ENCODE results near the gene A4GNT.
"Not testable (repeated sequence)": the region's sequence is repeated elsewhere in the genome, so short reads cannot be mapped to it uniquely, and the experiment has no call there.

The A4GNT gene

DNA sequence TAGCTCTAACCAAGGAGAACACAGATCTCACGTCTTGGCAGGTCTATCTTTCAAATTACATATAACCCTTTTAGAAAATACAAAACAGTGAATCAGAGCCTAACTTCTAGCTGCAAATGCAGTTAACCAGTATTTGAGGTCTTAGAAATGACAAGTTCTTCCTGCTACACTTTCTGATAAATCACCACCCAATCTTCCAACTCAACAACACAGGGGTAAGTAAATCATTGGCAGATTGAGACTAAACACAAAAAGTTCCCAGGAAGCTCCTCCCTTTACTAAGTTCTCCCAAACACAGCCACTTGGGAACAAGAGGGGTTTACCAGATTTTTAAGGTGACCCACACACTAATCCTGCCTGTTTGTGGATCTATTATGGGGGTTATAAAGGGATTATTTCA lies at the start of gene A4GNT:
Gene A4GNT, minus strand, starts transcription at position 152 of the 400 bp plus-strand sequence. CDS start 1,134 bp downstream, outside the sequence.
- DNase-seq (ENCODE audit: low read depth in 2 of 2), result no peak

- DNase-seq (ENCODE audit: low read depth in 2 of 2), result no peak
Measured at GRCh38 chr3:138180375-138181029, 48.3 kb upstream of the A4GNT start.

DNA sequence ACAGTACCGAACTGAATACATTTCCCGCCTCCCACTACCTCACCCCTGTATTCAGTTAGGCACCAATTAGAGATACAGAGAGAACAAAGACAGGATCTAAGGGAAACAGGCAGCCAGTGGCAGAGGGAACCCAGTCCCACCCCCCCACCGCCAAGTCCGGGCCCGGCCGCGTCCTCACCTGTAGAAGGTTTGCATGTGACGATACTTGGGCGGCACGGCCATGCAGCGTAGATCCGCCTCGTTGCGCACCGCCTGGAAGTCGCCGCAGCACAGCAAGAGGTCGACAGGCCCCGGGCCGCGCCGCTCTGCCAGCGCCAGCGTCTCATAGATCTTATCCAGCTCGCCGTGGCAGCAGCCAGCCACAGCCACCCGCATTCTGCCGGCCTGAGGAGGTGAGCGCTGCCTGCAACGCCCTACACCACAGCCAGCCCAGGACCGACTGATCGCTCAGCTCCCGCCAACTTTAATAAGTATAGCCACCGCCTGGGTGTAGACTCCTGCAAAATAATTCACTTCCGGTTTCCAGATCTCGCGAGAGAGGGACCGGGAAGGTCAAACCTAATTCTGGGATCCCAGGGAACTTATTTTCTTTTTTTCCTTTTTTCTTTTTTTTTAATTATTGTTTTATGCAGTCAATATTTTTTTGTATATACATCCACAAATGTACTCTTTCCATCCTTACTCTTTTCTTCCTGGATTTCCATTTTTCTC lies 42.4 kb upstream of the A4GNT start, which contains the start of gene DBR1:
Gene DBR1, minus strand, starts transcription at position 501 of the 711 bp plus-strand sequence. Its CDS starts 126 bp downstream, at position 375.
- DNase-seq (ENCODE audit: low read depth in 2 of 2), result peak; percentile 57 to 67

DNA sequence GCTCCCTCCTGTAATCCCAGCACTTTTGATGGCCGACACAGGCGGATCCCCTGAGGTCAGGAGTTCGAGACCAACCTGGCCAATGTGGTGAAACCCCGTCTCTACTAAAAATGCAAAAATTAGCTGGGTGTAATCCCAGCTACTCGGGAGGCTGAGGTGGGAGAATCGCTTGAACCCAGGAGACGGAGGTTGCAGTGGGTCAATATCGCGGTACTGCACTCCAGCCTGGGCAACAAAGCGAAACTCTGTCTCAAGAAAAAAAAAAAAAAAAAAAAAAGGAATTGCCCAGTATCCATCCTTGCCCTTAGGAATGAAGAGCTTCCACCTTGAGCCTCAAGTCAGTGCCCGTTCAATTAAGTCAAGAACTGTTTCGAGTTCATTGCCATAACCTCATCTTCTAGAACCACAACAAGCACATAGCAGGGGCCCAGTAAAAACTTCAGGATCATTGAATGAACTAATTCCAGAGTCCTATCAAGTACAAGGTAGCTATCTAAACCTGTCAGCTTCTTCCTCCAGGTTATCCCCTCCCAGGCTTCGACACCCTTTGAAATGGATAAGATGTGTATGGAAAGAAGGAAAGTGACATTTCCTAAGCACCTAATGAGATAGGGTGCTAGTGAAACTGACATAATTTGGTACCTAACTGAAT lies 41.7 kb upstream of the A4GNT start:
- no peak for DNase-seq (ENCODE audit: low read depth in 2 of 2)

- DNase-seq (ENCODE audit: low read depth in 2 of 2), result no peak
Measured at GRCh38 chr3:138172625-138173024, 40.4 kb upstream of the A4GNT start.

DNA sequence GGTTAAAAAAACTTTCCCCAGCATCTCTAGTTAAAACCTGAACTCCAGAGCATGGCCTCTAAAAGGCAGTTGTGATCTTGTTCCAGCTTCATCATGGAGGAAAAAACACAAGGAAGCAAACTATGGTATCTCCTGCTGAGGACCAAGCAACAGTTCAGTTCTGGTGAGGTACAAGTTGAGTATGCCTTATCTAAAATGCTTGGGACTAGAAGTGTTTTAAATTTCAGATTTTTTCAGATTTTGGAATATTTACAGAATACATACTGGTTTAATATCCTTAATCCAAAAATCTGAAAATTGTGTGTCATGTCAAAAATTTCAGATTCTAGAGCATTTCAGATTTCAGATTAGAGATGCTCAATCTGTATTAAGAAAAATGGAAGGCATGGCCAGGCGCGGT lies 32.9 kb upstream of the A4GNT start:
- DNase-seq (ENCODE audit: low read depth in 2 of 2), result no peak

DNA sequence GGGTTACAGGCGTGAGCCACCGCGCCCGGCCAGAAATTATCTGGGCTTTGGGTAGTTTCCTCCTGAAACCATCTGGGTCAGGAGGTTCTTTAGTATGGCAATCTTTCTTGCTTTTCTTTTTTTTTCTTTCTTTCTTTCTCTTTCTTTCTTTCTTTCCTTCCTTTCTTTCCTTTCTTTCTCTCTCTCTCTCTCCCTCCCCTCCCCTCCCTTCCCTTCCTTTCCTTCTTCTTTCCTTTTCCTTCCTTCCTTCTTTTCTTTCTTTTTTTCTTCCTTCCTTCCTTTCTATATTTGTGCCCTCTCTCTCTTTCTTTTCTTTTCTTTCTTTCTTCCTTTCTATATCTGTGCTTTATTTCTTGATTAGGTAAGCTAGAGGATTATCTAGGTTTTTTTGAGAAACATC lies 25.6 kb upstream of the A4GNT start:
- DNase-seq (ENCODE audit: low read depth in 2 of 2), result no peak

DNA sequence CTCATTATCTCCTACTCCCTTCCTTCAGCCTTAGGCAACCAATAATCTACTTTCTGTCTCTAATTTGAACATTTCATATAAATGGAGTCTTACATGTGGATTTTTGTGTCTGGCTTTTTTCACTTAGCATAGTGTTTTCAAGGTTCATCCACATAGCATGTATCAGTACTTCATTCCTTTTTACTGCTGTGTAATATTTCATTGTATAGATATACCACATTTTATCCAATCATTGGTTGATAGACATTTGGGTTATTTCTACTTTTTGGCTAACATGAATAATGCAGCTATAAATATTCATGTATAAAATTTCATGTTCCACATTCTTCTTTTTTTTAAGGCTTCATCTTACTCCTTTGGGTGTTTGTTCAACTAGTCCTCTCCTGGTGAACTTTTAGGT lies 22.3 kb upstream of the A4GNT start:
- no peak for DNase-seq (ENCODE audit: low read depth in 2 of 2)

DNA sequence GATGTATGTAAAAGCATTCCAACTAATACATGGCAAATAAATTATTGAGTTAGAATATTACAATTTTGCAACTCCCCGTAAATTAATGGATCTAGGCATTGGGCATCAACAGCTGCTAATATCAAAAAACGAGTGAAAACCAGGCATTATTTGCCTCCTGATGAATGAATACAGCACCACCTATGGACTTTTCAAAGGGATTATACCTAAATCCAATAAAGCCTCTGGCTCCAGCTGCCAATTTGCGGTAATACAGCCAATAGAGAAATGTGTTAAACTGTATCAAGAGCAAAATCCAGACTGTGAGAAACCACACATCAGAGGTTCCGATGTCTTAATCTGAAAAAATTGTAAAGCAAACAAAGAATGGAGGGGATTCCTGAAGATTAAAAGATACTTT lies 16.3 kb upstream of the A4GNT start:
- no peak for DNase-seq (ENCODE audit: low read depth in 2 of 2)

DNA sequence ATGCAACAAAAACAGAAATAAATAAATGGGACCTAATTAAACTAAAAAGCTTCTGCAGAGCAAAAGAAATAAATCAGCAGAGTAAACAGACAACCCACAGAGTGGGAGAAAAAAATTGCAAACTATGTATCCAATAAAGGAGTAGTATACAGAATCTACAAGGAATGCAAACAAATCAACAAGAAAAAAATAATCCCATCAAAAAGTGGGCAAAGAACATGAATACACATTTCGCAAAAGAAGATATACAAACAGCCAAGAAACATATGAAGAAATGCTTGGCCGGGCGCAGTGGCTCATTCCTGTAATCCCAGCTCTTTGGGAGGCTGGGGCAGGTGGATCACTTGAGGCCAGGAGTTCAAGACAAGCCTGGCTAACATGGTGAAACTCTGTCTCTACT lies 10.0 kb upstream of the A4GNT start:
- DNase-seq (ENCODE audit: low read depth in 2 of 2), result not testable (repeated sequence)

DNA sequence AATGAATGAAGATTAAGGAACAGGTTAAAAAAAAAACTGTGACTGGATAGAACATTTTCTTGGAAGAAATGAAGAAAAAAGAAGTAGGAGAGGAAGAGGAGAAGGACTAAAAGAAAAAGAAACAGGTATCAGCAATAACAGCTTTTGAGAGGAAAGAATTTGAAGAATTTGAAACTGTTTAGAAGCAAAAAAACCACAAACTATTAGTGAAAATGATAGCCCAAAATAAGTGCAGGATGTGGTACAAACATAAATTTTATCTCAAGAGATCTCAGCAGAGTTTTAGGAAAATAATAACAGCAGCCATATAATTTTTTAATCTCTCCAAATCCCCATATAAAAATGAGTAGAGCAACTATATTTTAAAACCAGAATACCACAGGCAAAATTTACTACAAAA lies 8.8 kb upstream of the A4GNT start:
- DNase-seq (ENCODE audit: low read depth in 2 of 2), result no peak

- no peak for DNase-seq (ENCODE audit: low read depth in 2 of 2)
Measured at GRCh38 chr3:138139691-138140090, 7.5 kb upstream of the A4GNT start.

DNA sequence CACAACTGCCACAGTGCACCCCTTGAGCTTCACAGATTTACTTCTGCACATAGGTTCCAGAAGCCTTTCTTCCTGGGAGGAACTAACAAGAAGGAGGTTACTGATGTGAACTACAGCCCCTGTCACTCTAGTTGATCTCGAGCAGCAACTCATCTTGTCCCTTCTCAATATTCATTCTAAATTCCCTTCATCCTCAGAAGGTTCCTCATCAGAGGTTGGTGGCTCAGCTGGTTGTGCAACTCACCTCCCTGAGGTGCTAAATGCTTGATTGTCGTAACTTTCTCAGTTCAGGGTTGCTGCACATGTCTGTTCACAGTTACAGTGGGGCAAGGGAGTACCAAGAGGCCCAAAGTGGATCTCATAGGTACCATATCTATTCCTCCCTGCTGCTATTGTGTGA lies 5.7 kb upstream of the A4GNT start:
- DNase-seq (ENCODE audit: low read depth in 2 of 2), result no peak

DNA sequence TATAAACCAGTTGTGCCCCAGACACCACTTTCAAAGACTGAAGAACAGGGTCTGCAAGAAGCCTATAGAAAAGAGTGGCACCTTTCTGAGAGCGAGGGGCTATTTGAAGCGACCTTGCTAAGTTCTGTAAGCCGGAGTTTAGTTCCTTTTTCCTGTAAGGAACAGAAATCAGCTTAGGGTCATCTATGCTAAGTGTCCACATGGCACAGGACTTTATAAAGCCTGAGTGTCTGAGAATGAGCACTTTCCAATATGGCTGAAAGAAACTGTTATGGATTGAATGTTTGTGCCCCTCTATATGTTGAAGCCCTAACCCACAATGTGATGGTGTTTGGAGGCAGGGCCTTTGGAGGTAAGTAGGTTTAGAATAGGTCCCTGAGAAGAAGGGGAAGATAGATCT lies 4.0 kb upstream of the A4GNT start:
- no peak for DNase-seq (ENCODE audit: low read depth in 2 of 2)

GRCh38 chr3:138135833-138136194 lies 3.6 kb upstream of the A4GNT start:
- DNase-seq (ENCODE audit: low read depth in 2 of 2), result no peak

DNA sequence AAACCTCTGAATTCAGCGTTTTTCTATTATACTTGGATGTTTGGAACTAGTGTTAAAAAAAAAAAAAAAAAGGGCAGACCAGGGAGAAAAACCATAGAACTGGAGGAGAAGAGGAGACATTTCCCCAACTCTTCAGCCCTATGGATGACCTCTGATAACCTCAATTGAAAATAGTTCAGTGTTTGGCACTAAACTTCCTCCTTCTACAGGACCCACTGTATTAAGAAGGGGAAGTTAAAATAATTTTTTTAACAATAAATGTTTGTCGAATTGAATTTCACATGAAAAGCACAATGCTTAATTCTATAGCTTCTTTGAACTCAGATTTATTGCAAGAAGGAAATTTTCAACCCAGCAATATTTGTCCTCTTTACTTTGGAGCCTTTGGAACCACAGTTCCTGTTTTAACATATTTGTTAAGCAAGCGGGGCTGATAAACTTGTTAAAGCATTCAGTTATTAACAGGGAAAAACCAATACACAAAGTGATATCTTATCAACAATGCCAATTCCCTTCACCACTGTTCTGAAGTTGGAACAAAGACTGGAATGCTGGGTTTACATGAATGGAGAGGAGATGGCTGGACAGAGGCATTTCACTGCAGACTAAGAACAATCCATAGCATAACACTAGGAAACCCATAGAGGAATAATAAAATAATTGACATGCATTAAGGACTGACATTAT lies 3.1 kb upstream of the A4GNT start:
- DNase-seq (ENCODE audit: low read depth in 2 of 2), result no peak

DNA sequence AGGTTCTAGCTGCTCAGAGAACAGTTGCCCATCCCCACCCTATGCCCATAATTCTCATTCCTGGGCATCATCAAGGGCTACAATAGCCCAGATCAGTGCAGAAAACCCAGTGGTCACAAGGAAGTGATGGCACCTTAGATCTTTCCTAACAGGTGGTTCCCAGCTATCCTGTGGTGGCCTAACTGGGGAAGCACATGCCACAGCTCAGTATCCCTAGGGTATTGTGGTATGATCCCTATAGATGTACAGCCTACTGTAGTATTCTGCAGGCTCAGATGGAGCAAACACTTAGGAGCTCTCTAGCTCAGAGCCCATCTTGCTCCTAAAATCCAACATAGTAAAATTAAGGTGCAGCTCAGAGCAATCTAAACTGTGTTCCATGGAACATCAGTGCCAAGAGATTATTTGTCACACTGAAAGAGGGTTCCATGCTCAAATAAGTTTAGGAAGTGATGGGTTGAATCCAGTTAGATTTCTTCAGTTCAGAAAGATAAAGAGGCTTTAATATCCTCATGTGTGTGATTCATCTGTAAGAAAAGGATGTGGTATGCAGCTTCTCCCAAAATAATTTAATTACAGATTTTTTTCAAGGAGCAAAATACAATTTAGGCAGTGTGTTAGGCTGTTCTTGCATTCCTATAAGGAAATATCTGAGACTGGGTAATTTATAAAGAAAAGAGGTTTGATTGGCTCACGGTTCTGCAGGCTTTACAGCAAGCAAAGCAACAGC lies 4.4 kb downstream of the A4GNT start:
- DNase-seq (ENCODE audit: low read depth in 2 of 2), result no peak

DNA sequence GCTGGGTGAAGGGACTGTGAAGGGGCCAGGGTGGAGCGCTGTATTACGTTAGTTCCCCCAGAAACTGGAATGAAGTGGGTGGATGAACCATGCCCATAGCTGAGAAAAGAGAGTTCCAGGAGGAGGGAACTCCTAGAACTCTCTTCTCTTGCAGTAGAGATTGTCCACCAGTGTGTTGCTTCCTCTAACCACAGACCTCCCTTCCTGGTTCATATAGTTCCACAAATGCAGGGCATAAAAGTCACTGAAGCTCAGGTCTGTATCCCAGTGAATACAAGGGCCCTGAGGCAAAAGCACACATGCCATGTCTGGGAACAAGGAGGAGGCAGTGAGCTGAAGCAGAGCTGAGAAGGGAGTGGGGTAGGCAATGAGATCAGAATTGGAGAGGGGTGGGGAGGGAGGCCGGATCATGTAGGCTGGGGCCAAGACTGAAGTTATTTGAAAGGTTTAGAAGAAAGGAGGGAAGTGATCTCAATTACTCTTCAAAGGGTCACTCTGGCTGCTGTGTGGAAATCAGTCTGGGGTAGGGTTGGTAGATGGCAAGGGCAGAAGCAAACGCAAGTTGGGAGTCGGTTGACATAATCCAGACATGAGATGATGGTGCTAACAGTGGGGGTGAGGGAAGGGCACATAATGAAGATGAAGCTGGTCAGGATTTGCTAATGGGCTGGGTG lies 6.5 kb downstream of the A4GNT start:
- no peak for DNase-seq (ENCODE audit: low read depth in 2 of 2)

DNA sequence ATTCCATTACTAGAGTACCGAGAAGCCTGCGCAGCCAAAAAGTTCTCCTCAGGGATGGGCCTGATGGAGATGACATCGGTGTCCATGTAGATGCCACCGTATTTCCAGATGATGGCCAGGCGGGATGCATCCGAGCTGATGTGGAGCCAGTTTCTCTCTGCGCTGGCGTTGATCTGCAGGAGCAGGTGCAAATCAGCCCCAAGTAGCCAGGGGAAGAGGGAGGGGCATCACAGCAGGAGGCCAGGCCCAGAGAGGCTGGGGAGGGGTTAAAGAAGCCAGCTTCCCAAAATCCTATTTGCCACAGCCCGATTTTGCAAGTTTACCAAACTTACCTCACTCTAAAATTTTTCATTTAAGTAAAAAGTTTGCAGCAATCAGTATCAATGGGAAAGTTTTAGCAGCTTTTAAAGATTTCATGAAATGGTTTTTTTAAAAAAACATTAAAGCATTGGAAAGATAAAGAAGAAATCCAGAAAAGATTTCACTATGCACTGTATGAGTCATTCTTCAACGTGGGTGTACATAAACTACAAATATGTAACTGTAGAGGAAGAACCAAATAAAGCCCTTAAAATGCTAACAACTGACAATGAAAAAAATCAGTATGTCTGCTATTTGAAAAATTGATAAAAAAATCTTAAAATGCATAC lies 7.4 kb downstream of the A4GNT start:
- no peak for DNase-seq (ENCODE audit: low read depth in 2 of 2)

DNA sequence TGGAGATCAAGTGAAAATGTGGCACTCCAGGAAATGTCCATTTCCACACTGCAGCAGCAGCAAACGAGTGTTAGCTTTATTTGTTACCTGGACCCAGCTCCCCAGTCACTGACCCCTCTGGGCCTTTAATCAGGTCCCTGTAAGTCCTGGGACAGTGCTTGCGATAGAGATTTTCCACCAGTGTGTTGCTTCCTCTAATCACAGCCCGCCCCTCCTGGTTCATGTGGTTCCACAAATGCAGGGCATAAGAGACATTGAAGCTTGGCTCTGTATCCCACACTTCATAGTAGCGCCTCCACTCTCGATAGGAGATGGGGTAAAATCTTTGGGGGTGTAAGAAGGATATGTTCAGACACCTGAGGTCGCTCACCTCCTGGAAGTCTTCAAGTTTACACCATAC lies 8.0 kb downstream of the A4GNT start:
- DNase-seq (ENCODE audit: low read depth in 2 of 2), result no peak

GRCh38 chr3:138119423-138119766 lies 12.8 kb downstream of the A4GNT start:
- DNase-seq (ENCODE audit: low read depth in 2 of 2), result no peak
